Loucy (cell line): ENCODE results near the gene XXYLT1.
"Not testable (repeated sequence)": the region's sequence is repeated elsewhere in the genome, so short reads cannot be mapped to it uniquely, and the experiment has no call there.

Experiments used
- EZH2phosphoT487 ChIP-seq: fragments of 200-600 bp; IDR thresholded peaks from 2 replicates; pipeline ENCODE4 v1.6.1; 2018; ENCODE audit warnings: antibody characterized with exemption, mild to moderate bottlenecking, moderate library complexity, borderline replicate concordance
- TF ChIP-seq, protein P1 (sequence below): fragments of 200-600 bp; sonication (generic); conservative IDR thresholded peaks from 2 replicates; pipeline ENCODE4 v1.5.1; 2014; ENCODE audit warnings: mild to moderate bottlenecking, antibody characterized with exemption, low read length

- TF ChIP-seq, protein P1, sequence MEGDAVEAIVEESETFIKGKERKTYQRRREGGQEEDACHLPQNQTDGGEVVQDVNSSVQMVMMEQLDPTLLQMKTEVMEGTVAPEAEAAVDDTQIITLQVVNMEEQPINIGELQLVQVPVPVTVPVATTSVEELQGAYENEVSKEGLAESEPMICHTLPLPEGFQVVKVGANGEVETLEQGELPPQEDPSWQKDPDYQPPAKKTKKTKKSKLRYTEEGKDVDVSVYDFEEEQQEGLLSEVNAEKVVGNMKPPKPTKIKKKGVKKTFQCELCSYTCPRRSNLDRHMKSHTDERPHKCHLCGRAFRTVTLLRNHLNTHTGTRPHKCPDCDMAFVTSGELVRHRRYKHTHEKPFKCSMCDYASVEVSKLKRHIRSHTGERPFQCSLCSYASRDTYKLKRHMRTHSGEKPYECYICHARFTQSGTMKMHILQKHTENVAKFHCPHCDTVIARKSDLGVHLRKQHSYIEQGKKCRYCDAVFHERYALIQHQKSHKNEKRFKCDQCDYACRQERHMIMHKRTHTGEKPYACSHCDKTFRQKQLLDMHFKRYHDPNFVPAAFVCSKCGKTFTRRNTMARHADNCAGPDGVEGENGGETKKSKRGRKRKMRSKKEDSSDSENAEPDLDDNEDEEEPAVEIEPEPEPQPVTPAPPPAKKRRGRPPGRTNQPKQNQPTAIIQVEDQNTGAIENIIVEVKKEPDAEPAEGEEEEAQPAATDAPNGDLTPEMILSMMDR, result not testable (repeated sequence)
- not testable (repeated sequence) for TF ChIP-seq EZH2phosphoT487
Observed at GRCh38 chr3:195186710-195187047, 84.3 kb downstream of the XXYLT1 start.
